Measurements from ENCODE around the gene PNMA8C. TPM values are rescaled to one million over a fixed set of nuclear protein-coding genes. Genes with fewer than 3 reads are reported as not detected.
"Not testable (repeated sequence)": the region's sequence is repeated elsewhere in the genome, so short reads cannot be mapped to it uniquely, and the experiment has no call there.

The PNMA8C gene
- polyA plus RNA-seq, 1 donor: 0.70 TPM

GRCh38 chr19:46448601-46449000, 19.9 kb upstream of the PNMA8C start:
- DNase-seq: no peak

GRCh38 chr19:46447824-46448223, 19.1 kb upstream of the PNMA8C start:
- DNase-seq: no peak

DNA sequence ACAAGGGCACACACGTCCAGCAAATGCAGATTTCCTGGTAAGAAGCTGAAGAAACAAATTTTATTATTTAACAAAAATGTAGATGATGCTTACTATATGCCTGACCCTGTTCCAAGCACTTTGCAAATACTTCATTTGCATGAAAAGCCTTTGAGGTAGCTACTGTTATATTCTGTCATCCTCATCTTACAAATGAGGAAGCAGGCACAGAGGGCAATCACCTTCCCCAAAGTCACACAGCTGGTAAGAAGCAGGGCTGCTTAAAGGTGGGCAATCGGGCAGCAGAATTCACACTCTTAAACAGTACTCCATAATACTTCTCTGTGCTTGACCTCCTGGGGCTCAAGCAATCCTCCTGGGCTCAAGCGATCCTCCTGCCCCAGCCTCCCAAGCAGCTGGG, 18.3 kb upstream of the PNMA8C start:
- no peak for DNase-seq

DNA sequence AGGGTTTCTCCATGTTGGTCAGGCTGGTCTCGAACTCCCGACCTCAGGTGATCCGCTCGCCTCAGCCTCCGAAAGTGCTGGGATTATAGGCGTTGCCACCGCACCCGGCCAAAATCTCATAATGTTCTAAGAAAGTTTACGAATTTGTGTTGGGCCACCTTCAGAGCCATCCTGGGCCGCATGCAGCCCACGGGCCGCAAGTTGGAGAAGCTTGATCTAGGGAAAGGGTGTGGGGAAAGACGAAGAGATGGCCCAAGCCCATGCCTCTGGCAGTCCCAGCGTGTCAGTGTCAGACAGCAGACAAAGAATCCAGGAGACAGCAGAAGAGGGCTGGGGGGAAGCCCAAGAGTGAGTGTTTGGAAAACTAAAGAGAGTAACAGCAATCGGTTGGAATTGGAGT, 17.3 kb upstream of the PNMA8C start:
- no peak for DNase-seq

GRCh38 chr19:46442808-46443450, 14.2 kb upstream of the PNMA8C start:
- no peak for DNase-seq

DNA sequence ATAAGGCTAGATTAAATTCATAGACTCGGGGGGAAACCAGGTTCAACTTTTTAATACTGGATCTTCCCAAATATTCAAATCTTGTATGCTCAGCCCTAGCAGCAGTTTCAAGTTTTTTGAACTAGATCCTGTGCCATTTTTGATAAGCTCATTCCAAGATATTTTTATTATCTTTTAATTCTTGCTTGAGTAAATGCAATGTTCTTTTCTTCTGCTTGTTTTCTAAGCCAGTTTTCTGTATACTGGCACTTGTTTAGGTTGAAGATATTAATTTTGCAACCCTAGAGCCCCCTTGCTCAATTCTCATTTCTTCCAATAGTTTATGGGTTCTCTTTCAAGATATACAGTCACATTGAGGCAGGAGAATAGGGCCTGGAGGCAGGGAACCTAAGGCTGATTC, 13.1 kb upstream of the PNMA8C start:
- DNase-seq: no peak

DNA sequence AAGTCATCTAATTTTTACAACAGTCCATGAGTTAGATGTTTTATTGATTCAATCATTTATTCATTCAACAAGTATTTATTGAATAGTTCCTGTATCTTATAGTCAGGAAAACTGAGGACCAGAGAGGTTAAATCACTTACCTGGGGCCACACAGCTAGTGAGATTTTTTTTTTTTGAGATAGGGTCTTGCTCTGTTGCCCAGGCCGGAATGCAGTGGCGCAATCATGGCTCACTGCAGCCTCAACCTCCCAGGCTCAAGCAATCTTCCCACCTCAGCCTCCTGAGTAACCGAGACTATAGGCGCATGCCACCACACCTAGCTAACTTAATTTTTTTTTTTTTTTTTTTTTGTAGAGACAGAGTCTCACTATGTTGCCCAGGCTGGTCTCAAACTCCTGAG, 7.0 kb upstream of the PNMA8C start:
- DNase-seq: not testable (repeated sequence)

GRCh38 chr19:46435009-46435408, 6.3 kb upstream of the PNMA8C start:
- no peak for DNase-seq

DNA sequence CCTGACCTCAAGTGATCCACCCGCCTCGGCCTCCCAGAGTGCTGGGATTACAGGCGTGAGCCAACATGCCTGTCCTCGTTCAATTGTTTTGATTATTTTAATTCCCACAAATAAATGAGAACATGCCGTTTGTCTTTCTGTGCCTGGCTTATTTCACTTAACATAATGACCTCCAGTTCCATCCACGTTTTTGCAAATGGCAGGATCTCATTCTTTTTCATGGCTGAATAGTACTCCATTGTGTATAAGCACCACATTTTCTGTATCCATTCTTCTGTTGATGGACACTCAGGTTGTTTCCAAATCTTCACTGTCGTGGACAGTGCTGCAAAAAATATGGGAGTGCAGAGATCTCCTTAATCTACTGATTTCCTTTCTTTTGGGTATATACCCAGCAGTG, 4.7 kb upstream of the PNMA8C start:
- not testable (repeated sequence) for DNase-seq

GRCh38 chr19:46431824-46432223, 3.1 kb upstream of the PNMA8C start:
- no peak for DNase-seq

DNA sequence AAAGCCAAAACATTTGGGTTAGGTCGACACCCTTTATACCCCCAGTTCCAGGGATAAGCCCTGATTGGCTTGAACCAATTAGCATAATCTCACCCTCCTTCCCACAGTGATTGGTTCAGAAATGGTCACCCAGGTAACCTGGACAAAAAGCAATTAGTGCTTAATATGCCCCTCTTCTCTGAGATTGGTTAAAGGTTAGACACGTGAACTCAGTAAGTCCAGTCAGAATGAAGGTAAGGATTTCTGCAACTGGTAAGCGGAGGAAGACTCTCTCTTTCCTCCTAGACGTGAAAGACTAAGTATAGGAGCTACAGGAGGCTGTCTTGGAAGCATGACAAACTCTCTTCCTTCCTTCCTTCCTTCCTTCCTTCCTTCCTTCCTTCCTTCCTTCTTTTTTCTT, 1.3 kb upstream of the PNMA8C start:
- DNase-seq: no peak

- no peak for DNase-seq
Observed at GRCh38 chr19:46427518-46428045, 1.2 kb downstream of the PNMA8C start.

DNA sequence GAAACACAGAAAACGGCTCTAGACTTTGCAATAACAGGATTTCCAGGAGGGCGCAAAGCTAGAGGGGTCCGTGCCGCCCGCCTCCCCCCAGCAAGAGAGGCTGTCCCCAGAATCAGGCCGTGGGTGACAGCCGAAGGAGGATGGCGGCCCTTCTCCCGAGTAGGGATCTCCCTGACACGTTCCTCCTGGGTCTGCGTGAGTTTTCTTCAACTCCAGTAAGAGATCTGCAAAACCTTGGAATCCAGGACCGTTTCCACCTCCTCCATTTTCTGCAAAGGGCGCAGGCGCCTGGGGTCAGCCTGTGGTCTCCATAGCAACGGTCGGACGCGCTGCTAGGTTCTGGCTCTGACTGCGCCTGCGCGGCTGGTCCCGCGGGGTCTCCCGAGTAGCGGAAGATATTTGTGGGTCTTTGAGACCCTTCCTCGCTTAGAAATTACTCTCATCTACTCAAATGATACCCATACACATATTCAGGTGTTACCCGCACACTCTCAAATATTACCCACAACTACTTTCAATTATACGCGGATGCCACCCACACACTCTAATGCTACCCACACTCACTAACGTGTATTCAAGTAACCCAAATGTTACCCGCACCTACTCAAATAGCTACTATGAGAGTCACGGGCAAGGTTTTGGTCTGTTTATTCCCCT, 2.1 kb downstream of the PNMA8C start:
- peak; percentile 86 for DNase-seq

DNA sequence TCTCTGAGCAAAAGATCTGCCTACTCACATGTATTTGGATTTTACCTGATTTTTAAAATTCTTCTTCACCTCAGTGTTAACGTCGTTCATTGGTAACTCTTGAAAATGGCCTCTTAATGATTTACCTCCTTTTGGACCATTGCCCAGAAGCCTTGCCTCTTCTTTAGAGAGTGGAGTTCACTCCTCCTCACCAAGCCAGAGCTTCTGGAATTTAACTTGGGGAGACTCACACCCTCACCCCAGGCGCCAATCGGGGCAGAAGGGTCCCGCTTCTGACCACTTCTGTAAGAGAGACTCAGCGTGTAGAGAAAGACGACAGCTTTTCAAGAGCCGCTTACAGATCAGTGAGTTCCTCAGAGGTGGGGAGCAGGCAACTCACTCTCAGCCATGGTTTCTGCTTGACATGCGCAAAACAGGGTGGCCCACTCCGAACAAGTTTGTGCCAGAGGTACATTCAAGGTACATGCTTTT, 2.7 kb downstream of the PNMA8C start:
- DNase-seq: peak; percentile 91

DNA sequence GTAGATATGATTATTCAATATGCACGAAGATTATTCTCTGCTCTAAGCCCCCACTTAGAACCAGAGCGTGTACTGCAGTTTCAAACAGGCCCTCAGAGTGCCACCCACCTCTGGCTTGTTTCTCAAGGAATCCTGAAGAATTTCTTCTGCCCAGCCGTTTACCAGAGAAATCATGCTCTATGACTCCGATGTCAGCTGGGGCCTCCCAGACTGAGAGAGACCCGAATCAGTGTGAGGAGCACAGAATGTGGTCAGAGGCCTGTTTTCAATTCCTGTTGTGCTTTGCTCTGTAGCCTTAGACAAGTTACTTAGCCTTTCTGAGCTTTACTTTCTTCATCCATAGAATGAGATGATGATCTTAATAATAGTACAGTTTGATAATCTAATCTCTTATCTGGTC, 5.5 kb downstream of the PNMA8C start:
- DNase-seq: no peak

DNA sequence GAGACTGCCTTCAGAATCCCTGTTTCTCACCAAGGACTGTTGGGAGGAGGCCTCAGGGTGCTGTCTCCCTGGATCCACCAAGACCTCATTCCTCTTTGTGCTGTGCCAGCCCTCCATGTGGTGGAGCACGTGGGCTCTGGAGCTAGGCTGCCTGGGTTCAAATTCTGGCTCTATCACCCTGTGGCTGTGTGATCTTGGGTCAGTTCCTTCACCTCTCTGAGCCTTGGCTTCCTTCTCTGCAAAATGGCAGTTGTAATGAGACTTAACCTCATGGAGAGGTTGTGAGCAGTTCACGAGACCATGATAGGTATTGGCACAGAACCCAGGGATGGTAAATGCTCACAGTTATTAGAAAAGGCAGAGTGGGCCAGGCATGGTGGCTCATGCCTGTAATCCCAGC, 6.4 kb downstream of the PNMA8C start:
- DNase-seq: no peak

DNA sequence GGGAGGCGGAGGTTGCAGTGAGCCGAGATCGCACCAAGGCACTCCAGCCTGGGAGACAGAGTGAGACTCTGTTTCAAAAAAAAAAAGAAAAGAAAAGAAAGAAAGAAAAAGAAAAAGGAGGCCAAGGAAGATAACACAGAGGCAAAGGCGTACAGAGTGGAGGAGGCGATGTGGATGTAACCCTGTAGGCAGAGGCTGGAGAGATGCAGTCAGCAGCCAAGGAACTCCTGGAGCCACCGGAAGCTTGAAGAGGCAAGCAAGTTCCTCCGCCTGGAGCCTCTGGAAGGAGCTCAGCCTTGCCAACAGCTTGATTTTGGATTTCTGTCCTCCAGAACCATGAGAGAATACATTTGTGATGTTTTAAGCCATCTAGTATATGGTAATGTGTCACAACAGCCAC, 8.7 kb downstream of the PNMA8C start:
- no peak for DNase-seq

GRCh38 chr19:46415804-46416709, 12.7 kb downstream of the PNMA8C start:
- DNase-seq: peak; percentile 96

DNA sequence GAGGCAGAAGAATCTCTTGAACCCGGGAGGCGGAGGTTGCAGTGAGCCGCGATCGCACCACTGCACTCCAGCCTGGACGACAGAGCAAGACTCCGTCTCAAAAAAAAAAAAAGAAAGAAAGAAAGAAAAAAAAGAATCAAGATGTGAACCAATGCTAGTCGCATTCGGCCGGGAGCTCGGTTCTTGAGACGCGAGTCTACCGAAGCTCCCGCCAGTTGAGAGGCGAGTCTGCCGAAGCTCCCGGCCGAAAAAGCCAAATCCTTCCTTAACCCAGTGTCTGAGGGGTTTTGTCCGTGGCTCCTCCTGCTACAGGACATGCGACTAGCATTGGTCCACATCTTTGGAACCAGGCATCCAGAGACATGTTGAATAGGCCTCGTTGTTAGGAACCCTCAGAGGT, 13.8 kb downstream of the PNMA8C start:
- DNase-seq: not testable (repeated sequence)

DNA sequence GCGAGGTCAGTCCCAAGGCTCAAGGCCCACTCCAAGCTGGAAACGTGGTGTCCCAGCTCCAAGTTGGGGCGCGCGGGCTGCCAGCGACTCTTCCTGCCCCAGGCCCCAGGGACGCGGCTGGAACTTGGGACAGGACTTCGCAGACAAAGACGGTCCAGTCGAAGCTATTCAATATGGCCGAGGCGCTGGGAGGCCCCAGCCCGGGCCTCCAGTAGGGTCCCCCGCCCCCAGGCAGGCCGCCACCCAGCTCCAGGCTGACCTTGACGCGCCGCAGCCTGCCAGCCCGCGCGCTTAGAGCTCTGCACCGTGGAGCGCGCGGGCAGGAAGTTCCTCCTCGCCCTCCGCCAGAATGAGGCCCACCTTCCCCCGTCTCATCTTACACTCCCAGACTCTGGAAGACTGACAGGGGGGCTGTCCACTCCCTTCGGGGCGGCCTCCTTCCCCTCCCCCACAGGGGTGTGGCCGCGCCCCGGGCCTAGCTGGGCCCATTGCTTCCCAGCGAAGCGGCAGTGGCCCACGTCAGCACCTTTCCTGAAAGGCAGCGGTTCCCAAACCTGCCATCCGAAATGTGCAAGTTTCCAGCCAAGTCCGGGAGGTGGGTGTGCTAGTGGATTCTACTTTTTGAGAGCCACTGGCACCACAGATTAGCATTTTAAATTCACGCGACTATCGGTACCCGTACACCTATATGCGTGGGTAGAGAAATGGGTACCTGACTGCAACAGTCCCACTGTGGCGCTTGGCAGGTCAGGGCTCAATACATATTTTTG, 15.3 kb downstream of the PNMA8C start, which contains the start of gene CCDC8:
Gene CCDC8 (minus strand): TSS at position 303 of the 770 bp plus-strand sequence. CDS start 754 bp downstream, outside the sequence.
- peak; percentile 97 for DNase-seq

DNA sequence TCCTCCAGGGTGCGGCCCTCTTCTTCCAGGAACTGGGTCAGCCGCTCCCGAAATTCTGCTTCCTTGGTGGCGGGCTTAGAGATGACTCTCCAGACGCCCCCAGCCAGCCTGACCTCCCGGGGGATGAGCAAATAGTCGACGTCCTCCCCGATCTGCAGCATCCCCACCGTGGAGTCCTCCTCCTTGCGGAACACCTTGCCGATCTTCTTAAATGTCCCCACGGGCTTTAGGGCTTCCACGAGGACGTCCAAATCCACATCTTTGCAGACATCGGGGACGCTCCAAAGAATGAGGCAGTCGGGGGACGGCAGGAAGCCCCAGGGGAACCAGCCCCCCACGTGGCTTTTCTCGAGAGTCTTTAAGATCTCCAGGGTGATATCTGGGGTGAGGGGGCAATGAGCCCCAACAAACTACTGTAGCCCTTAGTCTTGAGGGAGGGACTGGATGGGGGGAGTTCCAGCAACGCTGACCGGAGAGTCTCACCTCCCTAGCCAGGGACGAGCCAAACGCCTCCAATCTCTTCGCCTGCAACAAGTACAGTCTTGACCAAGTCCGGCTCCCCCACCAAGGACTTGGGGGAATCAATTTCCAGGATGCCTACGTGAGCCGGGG, 16.0 kb downstream of the PNMA8C start:
- no peak for DNase-seq

All from left kidney (tissue), 2 donors.